ENCODE measurements around the gene MRPL46. TPM values are rescaled to one million over a fixed set of nuclear protein-coding genes. Genes with fewer than 3 reads are reported as not detected.

MRPL46 gene
- total and polyA plus RNA-seq, 4 donors: 12.1 to 28.7 (median 21.1) TPM

- DNase-seq (no peak), ATAC-seq (ENCODE audit: insufficient read depth, low FRiP score) (no peak)
- Histone ChIP-seq H3K4me3 (no peak overlapping the region), H3K9me3 (ENCODE audit: control insufficient read depth in 4 of 4, insufficient read depth in 3 of 4, low read length in 3 of 4) (no peaks in the 10 kb centered on the region), H3K27ac (ENCODE audit: low read depth in 1 of 2, low read length in 1 of 2) (no peak overlapping the region), H3K9ac (ENCODE audit: insufficient read depth in 1 of 2, low read length in 2 of 2) (no peak overlapping the region), H3K36me3 (ENCODE audit: control insufficient read depth in 4 of 4, insufficient read depth in 4 of 4, low read length in 4 of 4) (peaks cover 19 to 40% (median 24%) of the 10 kb centered on the region in 4 donors), H3K4me1 (ENCODE audit: control insufficient read depth in 5 of 5, insufficient read depth in 5 of 5, low read length in 5 of 5) (no peaks in the 10 kb centered on the region), H3K27me3 (ENCODE audit: control insufficient read depth in 3 of 3, insufficient read depth in 3 of 3, low read length in 2 of 3) (no peaks in the 10 kb centered on the region)
- TF ChIP-seq CTCF (IDR thresholded peaks at IDR 0.05; ENCODE audit: control extremely low read depth, extremely low read depth): no peak
- WGBS, 2 donors: 81 to 87% methylated on average over 3 of the region's 3 CpGs
These were observed 44.9 kb upstream of the MRPL46 start for GRCh38 chr15:88512078-88512477.

GRCh38 chr15:88511161-88511560, 44.0 kb upstream of the MRPL46 start:
- DNase-seq (no peak), ATAC-seq (ENCODE audit: insufficient read depth, low FRiP score) (no peak)
- Histone ChIP-seq H3K4me1 (ENCODE audit: control insufficient read depth in 5 of 5, insufficient read depth in 5 of 5, low read length in 5 of 5) (no peaks in the 10 kb centered on the region), H3K9ac (ENCODE audit: insufficient read depth in 1 of 2, low read length in 2 of 2) (no peak overlapping the region), H3K9me3 (ENCODE audit: control insufficient read depth in 4 of 4, insufficient read depth in 3 of 4, low read length in 3 of 4) (no peaks in the 10 kb centered on the region), H3K36me3 (ENCODE audit: control insufficient read depth in 4 of 4, insufficient read depth in 4 of 4, low read length in 4 of 4) (peaks cover 15 to 40% (median 23%) of the 10 kb centered on the region in 4 donors), H3K27ac (ENCODE audit: low read depth in 1 of 2, low read length in 1 of 2) (no peak overlapping the region), H3K27me3 (ENCODE audit: control insufficient read depth in 3 of 3, insufficient read depth in 3 of 3, low read length in 2 of 3) (no peaks in the 10 kb centered on the region), H3K4me3 (no peak overlapping the region)
- TF ChIP-seq CTCF (IDR thresholded peaks at IDR 0.05; ENCODE audit: control extremely low read depth, extremely low read depth): no peak
- 96 to 97% methylated on average over 2 of the region's 2 CpGs for WGBS, 2 donors

GRCh38 chr15:88509964-88510363, 42.8 kb upstream of the MRPL46 start:
- no peak overlapping the region for H3K27ac ChIP-seq (ENCODE audit: low read depth in 1 of 2, low read length in 1 of 2)
- DNase-seq (no peak), ATAC-seq (ENCODE audit: insufficient read depth, low FRiP score) (no peak)
- H3K9me3 ChIP-seq (ENCODE audit: control insufficient read depth in 4 of 4, insufficient read depth in 3 of 4, low read length in 3 of 4): no peaks in the 10 kb centered on the region
- peaks cover 16 to 39% (median 23%) of the 10 kb centered on the region in 4 donors for H3K36me3 ChIP-seq (ENCODE audit: control insufficient read depth in 4 of 4, insufficient read depth in 4 of 4, low read length in 4 of 4)
- H3K4me1 ChIP-seq (ENCODE audit: control insufficient read depth in 5 of 5, insufficient read depth in 5 of 5, low read length in 5 of 5): no peaks in the 10 kb centered on the region
- H3K4me3 ChIP-seq: no peak overlapping the region
- H3K9ac ChIP-seq (ENCODE audit: insufficient read depth in 1 of 2, low read length in 2 of 2): no peak overlapping the region
- H3K27me3 ChIP-seq (ENCODE audit: control insufficient read depth in 3 of 3, insufficient read depth in 3 of 3, low read length in 2 of 3): no peaks in the 10 kb centered on the region
- TF ChIP-seq CTCF (IDR thresholded peaks at IDR 0.05; ENCODE audit: control extremely low read depth, extremely low read depth): no peak

- H3K27me3 ChIP-seq (ENCODE audit: control insufficient read depth in 3 of 3, insufficient read depth in 3 of 3, low read length in 2 of 3): no peaks in the 10 kb centered on the region
- no peak for DNase-seq
- H3K9me3 ChIP-seq (ENCODE audit: control insufficient read depth in 4 of 4, insufficient read depth in 3 of 4, low read length in 3 of 4): no peaks in the 10 kb centered on the region
- WGBS, 2 donors: 93 to 96% methylated on average over 4 of the region's 4 CpGs
- no peak for ATAC-seq (ENCODE audit: insufficient read depth, low FRiP score)
- no peaks in the 10 kb centered on the region for H3K4me1 ChIP-seq (ENCODE audit: control insufficient read depth in 5 of 5, insufficient read depth in 5 of 5, low read length in 5 of 5)
- no peak for TF ChIP-seq CTCF (IDR thresholded peaks at IDR 0.05; ENCODE audit: control extremely low read depth, extremely low read depth)
- H3K36me3 ChIP-seq (ENCODE audit: control insufficient read depth in 4 of 4, insufficient read depth in 4 of 4, low read length in 4 of 4): peaks cover 16 to 39% (median 23%) of the 10 kb centered on the region in 4 donors
- no peak overlapping the region for H3K9ac ChIP-seq (ENCODE audit: insufficient read depth in 1 of 2, low read length in 2 of 2)
- no peak overlapping the region for H3K4me3 ChIP-seq
- H3K27ac ChIP-seq (ENCODE audit: low read depth in 1 of 2, low read length in 1 of 2): no peak overlapping the region
These were observed 42.1 kb upstream of the MRPL46 start for GRCh38 chr15:88509321-88509720.
